K562 (cell line): ENCODE data around the gene PRICKLE4. TPM values are rescaled to one million over a fixed set of nuclear protein-coding genes. Genes with fewer than 3 reads are reported as not detected.

ENCODE experiments used
- ATAC-seq: fragments of 200-7000 bp; cut with Tn5 transposase; 3 replicates; pipeline ENCODE4 v1.9.1; 2020; ENCODE audit warnings: moderate library complexity
- BruUV-seq: library from RNA; stranded (reverse); fragments of 400-500 nt; replicated peaks from 2 replicates; lab custom pipeline; 2021; lab: Mats Ljungman, UMichigan
- CTCF ChIA-PET: fragments of 300-600 bp; formaldehyde crosslinking; extraction: SDS; loops from one replicate; lab custom pipeline; 2021; ENCODE audit warnings: low intra/inter-chr PET ratio; lab: Yijun Ruan, JAX
- POLR2A ChIA-PET: fragments of 300-600, 350-650 bp; sonication (Branson Sonifier 250); formaldehyde crosslinking; extraction: SDS; loops from one replicate; lab custom pipeline; 2021; ENCODE audit warnings: antibody characterized with exemption, inconsistent platforms; lab: Yijun Ruan, JAX
- DNase-seq, 4 experiments: peaks; one replicate each; pipeline versions ENCODE4 v3.0.0 to v3.0.0-alpha.2; 2011 to 2018; ENCODE audit warnings: low spot score in 3 of 4, mixed read lengths in 3 of 4; ENCODE audit errors: extremely low read depth in 1 of 4
- FAIRE-seq: peaks from 2 replicates; lab custom pipeline; 2011; peaks lifted over from hg19 to GRCh38; lab: Jason Lieb, UNC
- H2AFZ ChIP-seq: 2 replicates; pipeline ENCODE4 v1.6.0; 2011; ENCODE audit warnings: low read depth, low read length, control low read depth, inconsistent platforms
- H3K27ac ChIP-seq: fragments of 200-600 bp; 3 replicates; pipeline ENCODE4 v1.8.0; 2011; ENCODE audit warnings: low read depth, mild to moderate bottlenecking, control low read depth, inconsistent platforms, low read length, moderate library complexity, mixed read lengths; ENCODE audit errors: extremely low read depth
- H3K27me3 ChIP-seq, 2 experiments: fragments of 300-600 bp in 1 of 2; 2 replicates in 1 of 2; 3 replicates in 1 of 2; pipeline versions ENCODE4 v1.6.0 to v1.8.0; 2011; ENCODE audit warnings: inconsistent platforms in 2 of 2, low read length in 2 of 2, mild to moderate bottlenecking in 1 of 2, mixed read lengths in 1 of 2, moderate library complexity in 1 of 2; ENCODE audit not compliant: control insufficient read depth in 2 of 2, insufficient read depth in 2 of 2
- H3K36me3 ChIP-seq: fragments of 300-600 bp; 3 replicates; pipeline ENCODE4 v1.8.0; 2011; ENCODE audit warnings: mild to moderate bottlenecking, low read length, inconsistent platforms; ENCODE audit not compliant: control insufficient read depth, insufficient read depth
- H3K4me1 ChIP-seq, 2 experiments: fragments of 200-600 bp in 1 of 2; replicated peaks in 1 of 2; 2 replicates in 1 of 2; 3 replicates in 1 of 2; pipeline versions ENCODE4 v1.5.1 to v1.8.0; 2011; ENCODE audit warnings: inconsistent platforms in 2 of 2, low read length in 2 of 2, mild to moderate bottlenecking in 1 of 2, mixed read lengths in 1 of 2, moderate library complexity in 1 of 2; ENCODE audit not compliant: control insufficient read depth in 2 of 2, insufficient read depth in 2 of 2
- H3K4me2 ChIP-seq: 2 replicates; pipeline ENCODE4 v1.6.1; 2011; ENCODE audit warnings: low read length, control low read depth, inconsistent platforms, mixed read lengths; ENCODE audit not compliant: insufficient read depth
- H3K4me3 ChIP-seq: fragments of 200-600 bp; sonication (generic), shearing (Covaris generic); 2 replicates; pipeline ENCODE4 v1.5.1; 2016; ENCODE audit warnings: control low read depth, inconsistent platforms
- H3K79me2 ChIP-seq: fragments of 200-600 bp; 3 replicates; pipeline ENCODE4 v1.8.0; 2011; ENCODE audit warnings: low read length, inconsistent platforms; ENCODE audit not compliant: control insufficient read depth, insufficient read depth
- H3K9ac ChIP-seq, 2 experiments: 2 replicates each; pipeline versions ENCODE4 v1.6.0 to v1.6.1; 2011; ENCODE audit warnings: low read depth in 2 of 2, low read length in 2 of 2, control low read depth in 1 of 2, inconsistent platforms in 1 of 2, mild to moderate bottlenecking in 1 of 2, mixed read lengths in 1 of 2; ENCODE audit not compliant: insufficient read depth in 1 of 2
- H3K9me1 ChIP-seq: one replicate; pipeline ENCODE4 v1.6.0; 2011; ENCODE audit warnings: inconsistent platforms, mild to moderate bottlenecking, low read length, moderate library complexity; ENCODE audit not compliant: control insufficient read depth, insufficient read depth
- H3K9me3 ChIP-seq: replicated peaks from 2 replicates; pipeline ENCODE4 v1.5.1; 2011; ENCODE audit warnings: low read depth, low read length, inconsistent platforms; ENCODE audit not compliant: control insufficient read depth, insufficient read depth
- H4K20me1 ChIP-seq: replicated peaks from 2 replicates; pipeline ENCODE4 v1.6.1; 2011; ENCODE audit warnings: low read length, inconsistent platforms, mixed read lengths; ENCODE audit not compliant: control insufficient read depth, insufficient read depth
- C11orf30 ChIP-seq: fragments of 450-650 bp; IDR thresholded peaks from 2 replicates; pipeline ENCODE4 v1.6.1; 2016; ENCODE audit warnings: low read depth, mild to moderate bottlenecking
- ERF ChIP-seq: fragments of 450-650 bp; formaldehyde crosslinking; IDR thresholded peaks from 2 replicates; pipeline ENCODE4 v1.4.0; 2020; ENCODE audit warnings: mild to moderate bottlenecking, mixed read lengths
- FOXA3 ChIP-seq, 2 experiments: fragments of 450-650 bp in 1 of 2; sonication (generic) in 1 of 2; formaldehyde crosslinking; IDR thresholded peaks in 1 of 2; conservative IDR thresholded peaks in 1 of 2; 2 replicates each; pipeline versions ENCODE4 v1.4.0 to v1.8.0; 2020 to 2022; ENCODE audit warnings: mild to moderate bottlenecking in 2 of 2, missing genetic modification reagents in 1 of 2
- GABPA ChIP-seq: fragments of 200-800 bp; sonication (Bioruptor generic); conservative IDR thresholded peaks from 2 replicates; pipeline ENCODE4 v1.6.1; 2016; ENCODE audit warnings: low read depth, missing genetic modification characterization, missing compliant biosample characterization
- HOXB6 ChIP-seq: fragments of 250-450 bp; sonication (Bioruptor Pico); IDR thresholded peaks from 2 replicates; pipeline ENCODE4 v1.5.1; 2022; ENCODE audit warnings: mild to moderate bottlenecking, borderline replicate concordance
- MAFG ChIP-seq: fragments of 450-650 bp; conservative IDR thresholded peaks from 2 replicates; pipeline ENCODE4 v1.6.1; 2016; ENCODE audit warnings: missing genetic modification characterization, missing compliant biosample characterization
- MEIS2 ChIP-seq: fragments of 450-650 bp; IDR thresholded peaks from 2 replicates; pipeline ENCODE4 v1.6.1; 2014; ENCODE audit warnings: mild to moderate bottlenecking; ENCODE audit not compliant: partially characterized antibody
- NFATC3 ChIP-seq: fragments of 450-650 bp; IDR thresholded peaks from 2 replicates; pipeline ENCODE4 v1.6.1; 2017; ENCODE audit warnings: mild to moderate bottlenecking
- NFE2 ChIP-seq: IDR thresholded peaks from 2 replicates; pipeline ENCODE4 v1.6.1; 2014; ENCODE audit warnings: antibody characterized with exemption, low read depth
- TCF3 ChIP-seq: sonication (generic); formaldehyde crosslinking; IDR thresholded peaks from 2 replicates; pipeline ENCODE4 v1.4.0; 2020; ENCODE audit warnings: mild to moderate bottlenecking, missing genetic modification reagents
- ZNF140 ChIP-seq: fragments of 250-450 bp; sonication (Bioruptor Pico); IDR thresholded peaks from 2 replicates; pipeline ENCODE4 v1.8.0; 2021; ENCODE audit warnings: moderate library complexity, mild to moderate bottlenecking, inconsistent platforms
- ZNF175 ChIP-seq: fragments of 200-800 bp; sonication (Bioruptor generic); IDR thresholded peaks from 2 replicates; pipeline ENCODE4 v1.6.1; 2016; ENCODE audit warnings: low read depth, mild to moderate bottlenecking, missing genetic modification characterization, missing compliant biosample characterization
- ZNF282 ChIP-seq: sonication (generic); formaldehyde crosslinking; IDR thresholded peaks from 2 replicates; pipeline ENCODE4 v1.8.1; 2023; ENCODE audit warnings: missing genetic modification reagents
- ZNF316 ChIP-seq: fragments of 450-650 bp; IDR thresholded peaks from 2 replicates; pipeline ENCODE4 v1.6.1; 2016
- WGBS: fragments of 100-300 bp; shearing (Covaris generic); methylation state at CpG from one replicate; pipeline ENCODE4 v1.1.6; 2016; ENCODE audit warnings: low coverage, mixed read lengths; ENCODE audit not compliant: insufficient coverage; ENCODE audit errors: missing lambda C conversion rate; 5-methylcytosine and 5-hydroxymethylcytosine counted together
- in situ Hi-C: fragments of 300-500 bp; cut with MboI; formaldehyde crosslinking; loops from 4 replicates; pipeline ENCODE4 v1.15.0; 2018; ENCODE audit warnings: inconsistent platforms, mixed read lengths
- intact Hi-C: fragments of 100-400 bp; cut with micrococcal nuclease; formaldehyde crosslinking; loops from 2 replicates; pipeline ENCODE4 v1.14.2; 2022
- polyA plus RNA-seq, 8 experiments: library from polyadenylated mRNA; depleted of rRNA in 4 of 8; stranded (reverse) in 5 of 8; unstranded in 3 of 8; fragments of >200 nt; fragmentation: Nextera tagmentation in 2 of 8; fragmentation: Illumina TruSeq in 1 of 8; extraction: Ambion mirVana in 2 of 8; extraction: Trizol in 1 of 8; gene quantifications; 2 replicates each; pipeline versions ENCODE4 v1.2.1 to v1.2.3, GENCODE V29; 2011 to 2014; ENCODE audit warnings: inconsistent platforms in 1 of 8, missing spikeins in 1 of 8
- total RNA-seq, 7 experiments: library from RNA; depleted of rRNA in 6 of 7; stranded (reverse); fragments of >200 nt in 6 of 7; fragmentation: Illumina TruSeq in 2 of 7; extraction: Trizol in 2 of 7; gene quantifications; 2 replicates each; pipeline versions ENCODE4 v1.2.1 to v1.2.3, GENCODE V29; 2011 to 2021; ENCODE audit warnings: low replicate concordance in 1 of 7
- TF ChIP-seq, protein P1 (sequence below): fragments of 450-650 bp; conservative IDR thresholded peaks from 2 replicates; pipeline ENCODE4 v1.6.1; 2016; ENCODE audit warnings: missing genetic modification characterization, low read depth, mild to moderate bottlenecking, control low read depth, missing compliant biosample characterization
- TF ChIP-seq, protein P2 (sequence below): fragments of 250-450 bp; sonication (Bioruptor Pico); IDR thresholded peaks from 2 replicates; pipeline ENCODE4 v1.9.0; 2021; ENCODE audit warnings: mild to moderate bottlenecking

Gene PRICKLE4
- total and polyA plus RNA-seq, 9 of the 15 experiments (the other 6 are each of a cell fraction or from before 2014, with no cell fraction given), result 0.20 to 0.32 (median 0.27) TPM; not detected in 6

DNA sequence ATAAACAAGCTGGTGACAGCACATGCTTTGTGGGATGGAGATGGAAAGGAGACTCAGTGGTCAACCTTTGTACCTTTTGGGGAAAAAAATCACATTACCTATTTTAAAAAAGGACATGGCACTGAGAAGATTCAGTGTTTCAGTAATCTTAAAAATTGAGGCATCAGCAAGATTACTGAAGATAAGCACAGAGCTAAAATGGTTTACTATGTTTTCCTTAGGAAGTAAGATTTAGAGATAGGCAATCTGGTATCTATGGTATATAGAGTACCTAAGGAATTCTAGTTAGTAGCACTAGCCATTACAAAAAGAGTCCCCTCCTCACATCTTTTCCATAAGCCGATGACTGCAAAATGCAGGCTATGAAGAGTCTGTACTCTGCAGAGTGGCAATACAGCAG, 42.6 kb downstream of the PRICKLE4 start:
- POLR2A ChIA-PET, result interaction anchor here (0.5 to 1.1 kb wide), 4 partner anchors 11 to 255 kb away, joined by 3 to 4 read pairs (median 4); no protein-coding TSS in a partner anchor

DNA sequence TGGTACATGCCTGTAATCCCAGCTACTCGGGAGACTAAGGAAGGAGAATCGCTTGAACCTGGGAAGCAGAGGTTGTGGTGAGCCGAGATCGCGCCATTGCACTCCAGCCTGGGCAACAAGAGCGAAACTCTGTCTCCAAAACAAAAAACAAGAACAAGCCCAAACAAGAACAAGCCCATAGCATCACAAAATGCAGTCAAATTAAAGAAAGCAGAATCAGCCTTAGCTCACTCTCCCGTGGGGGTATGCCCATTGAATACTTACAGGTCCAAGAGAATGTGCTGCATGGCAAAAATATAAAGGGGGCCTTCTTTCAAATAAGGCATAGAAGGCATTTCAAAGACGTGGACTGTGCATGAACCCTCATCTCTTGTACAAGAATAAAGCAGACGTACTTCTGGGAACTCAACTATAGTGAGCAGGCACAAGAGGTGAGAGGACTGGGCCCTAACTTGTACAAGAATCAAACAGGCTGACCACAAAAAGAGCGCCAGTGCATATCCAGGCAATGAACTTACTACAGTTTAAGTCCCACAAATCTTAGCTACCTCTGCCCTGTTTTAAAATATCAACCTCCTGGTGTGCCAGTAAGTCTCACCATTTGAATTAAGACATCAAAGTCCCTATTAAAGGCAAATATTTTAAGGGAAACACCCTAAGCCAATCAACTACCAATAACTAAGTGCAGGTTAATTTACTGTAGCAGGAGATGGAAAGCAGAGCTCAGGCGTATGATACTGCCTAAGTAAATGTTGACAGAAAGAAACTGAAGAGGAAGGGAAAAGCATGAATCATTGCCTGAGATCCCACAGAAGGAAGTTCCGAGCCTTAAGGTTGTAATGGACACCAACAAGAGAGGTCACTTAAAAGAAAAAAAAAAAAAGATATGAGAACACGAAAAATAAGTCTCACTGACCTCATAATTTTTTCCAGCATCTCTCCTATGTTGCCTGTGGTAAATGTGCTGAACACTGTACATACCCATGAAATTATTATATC, 44.3 kb downstream of the PRICKLE4 start:
- CTCF ChIA-PET, result no interaction called here
- H3K9me3 ChIP-seq, result no peaks in the 10 kb centered on the region
- no peak overlapping the region for H3K4me2 ChIP-seq
- peaks cover 0 to 6% of the 10 kb centered on the region in 2 experiments; a peak in 3 of 5 replicates for H3K4me1 ChIP-seq
- H2AFZ ChIP-seq, result no peak overlapping the region
- H3K4me3 ChIP-seq, result no peak overlapping the region
- WGBS, result 66% methylated on average over 13 of the region's 13 CpGs
- H4K20me1 ChIP-seq, result no peaks in the 10 kb centered on the region
- H3K27ac ChIP-seq, result no peak overlapping the region
- H3K79me2 ChIP-seq, result no peaks in the 10 kb centered on the region
- no peaks in the 10 kb centered on the region for H3K9me1 ChIP-seq
- intact Hi-C loops, result no loop called here
- H3K27me3 ChIP-seq, result no peaks in the 10 kb centered on the region
- ATAC-seq, result peak; percentile 49; the same call in 2 of the 3 replicates
- FAIRE-seq, result peak; percentile 6
- in situ Hi-C loops, result no loop called here
- DNase-seq, result no peak
- no peak overlapping the region for H3K9ac ChIP-seq
- BruUV-seq, result no TSS peak
- POLR2A ChIA-PET, result no interaction called here
- H3K36me3 ChIP-seq, result no peaks in the 10 kb centered on the region
- TF ChIP-seq, protein P1, sequence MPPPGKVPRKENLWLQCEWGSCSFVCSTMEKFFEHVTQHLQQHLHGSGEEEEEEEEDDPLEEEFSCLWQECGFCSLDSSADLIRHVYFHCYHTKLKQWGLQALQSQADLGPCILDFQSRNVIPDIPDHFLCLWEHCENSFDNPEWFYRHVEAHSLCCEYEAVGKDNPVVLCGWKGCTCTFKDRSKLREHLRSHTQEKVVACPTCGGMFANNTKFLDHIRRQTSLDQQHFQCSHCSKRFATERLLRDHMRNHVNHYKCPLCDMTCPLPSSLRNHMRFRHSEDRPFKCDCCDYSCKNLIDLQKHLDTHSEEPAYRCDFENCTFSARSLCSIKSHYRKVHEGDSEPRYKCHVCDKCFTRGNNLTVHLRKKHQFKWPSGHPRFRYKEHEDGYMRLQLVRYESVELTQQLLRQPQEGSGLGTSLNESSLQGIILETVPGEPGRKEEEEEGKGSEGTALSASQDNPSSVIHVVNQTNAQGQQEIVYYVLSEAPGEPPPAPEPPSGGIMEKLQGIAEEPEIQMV (tag), result no peak
- TF ChIP-seq FOXA3 (CRISPR knock-in tag; conservative IDR thresholded peaks at IDR 0.05 in 1 of 2, IDR thresholded peaks at IDR 0.05 in 1 of 2), result peak in 1 of 2 experiments; percentile 74; a peak in 3 of 4 replicates
- no peak for TF ChIP-seq ZNF282 (CRISPR knock-in tag)
- peak; percentile 36 for TF ChIP-seq MEIS2
- no peak for TF ChIP-seq ZNF316
- TF ChIP-seq ZNF140, result no peak
- no peak for TF ChIP-seq TCF3 (CRISPR knock-in tag)
- TF ChIP-seq GABPA (tag), result no peak
- TF ChIP-seq NFE2, result 0 out of 2 replicates have a peak, but pooled peaks have one; percentile 18
- TF ChIP-seq, protein P2, sequence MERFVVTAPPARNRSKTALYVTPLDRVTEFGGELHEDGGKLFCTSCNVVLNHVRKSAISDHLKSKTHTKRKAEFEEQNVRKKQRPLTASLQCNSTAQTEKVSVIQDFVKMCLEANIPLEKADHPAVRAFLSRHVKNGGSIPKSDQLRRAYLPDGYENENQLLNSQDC (CRISPR knock-in tag), result no peak

More for the DNA sequence above, 42.6 kb downstream of the PRICKLE4 start:
- Histone ChIP-seq H3K9ac (no peak overlapping the region), H3K4me3 (no peak overlapping the region), H3K27me3 (no peaks in the 10 kb centered on the region), H3K9me1 (no peaks in the 10 kb centered on the region), H3K36me3 (no peaks in the 10 kb centered on the region), H2AFZ (no peak overlapping the region), H4K20me1 (no peaks in the 10 kb centered on the region), H3K79me2 (no peaks in the 10 kb centered on the region), H3K9me3 (no peaks in the 10 kb centered on the region), H3K4me1 (peaks cover 0 to 23% of the 10 kb centered on the region in 2 experiments; a peak in 3 of 5 replicates), H3K4me2 (no peak overlapping the region), H3K27ac (no peak overlapping the region)
- in situ Hi-C loops (no loop called here), intact Hi-C loops (no loop called here)
- ATAC-seq (no peak), FAIRE-seq (no peak), DNase-seq (no peak)
- BruUV-seq, result no TSS peak
- WGBS, result 100% methylated on average over 1 of the region's 1 CpG
- TF ChIP-seq C11orf30 (peak; percentile 37), ERF (CRISPR knock-in tag) (no peak), ZNF316 (peak; percentile 67), HOXB6 (CRISPR knock-in tag) (no peak), NFATC3 (no peak), ZNF175 (CRISPR knock-in tag) (no peak), MAFG (tag) (peak; percentile 27; the same call in 1 of the 2 replicates)
- CTCF ChIA-PET, result no interaction called here
